ENCODE data around the gene B4GALNT1.
"Not testable (repeated sequence)": the region's sequence is repeated elsewhere in the genome, so short reads cannot be mapped to it uniquely, and the experiment has no call there.

Gene B4GALNT1

GRCh38 chr12:57632958-57633840 lies at the start of gene B4GALNT1:
TSS of gene B4GALNT1 (minus strand) at chr12:57633201. CDS start at chr12:57632132, 1,069 bp downstream.
- DNase-seq (ENCODE audit: low read depth in 2 of 3, low spot score in 2 of 3) = no peak

GRCh38 chr12:57679697-57680096 lies 46.7 kb upstream of the B4GALNT1 start:
- DNase-seq (ENCODE audit: low read depth in 2 of 3, low spot score in 2 of 3) = no peak

- not testable (repeated sequence) for DNase-seq (ENCODE audit: low read depth in 2 of 3, low spot score in 2 of 3)
Measured at GRCh38 chr12:57677947-57678346, 44.9 kb upstream of the B4GALNT1 start.

- no peak for DNase-seq (ENCODE audit: low read depth in 2 of 3, low spot score in 2 of 3)
Measured at GRCh38 chr12:57674691-57675090, 41.7 kb upstream of the B4GALNT1 start.

- no peak for DNase-seq (ENCODE audit: low read depth in 2 of 3, low spot score in 2 of 3)
Measured at GRCh38 chr12:57672801-57673200, 39.8 kb upstream of the B4GALNT1 start.

- DNase-seq (ENCODE audit: low read depth in 2 of 3, low spot score in 2 of 3) = not testable (repeated sequence)
Measured at GRCh38 chr12:57671811-57672210, 38.8 kb upstream of the B4GALNT1 start.

- DNase-seq (ENCODE audit: low read depth in 2 of 3, low spot score in 2 of 3) = not testable (repeated sequence)
Measured at GRCh38 chr12:57669691-57670090, 36.7 kb upstream of the B4GALNT1 start.

GRCh38 chr12:57666897-57667296 lies 33.9 kb upstream of the B4GALNT1 start:
- DNase-seq (ENCODE audit: low read depth in 2 of 3, low spot score in 2 of 3) = no peak

GRCh38 chr12:57665066-57665820 lies 32.2 kb upstream of the B4GALNT1 start:
- not testable (repeated sequence) for DNase-seq (ENCODE audit: low read depth in 2 of 3, low spot score in 2 of 3)

- no peak for DNase-seq (ENCODE audit: low read depth in 2 of 3, low spot score in 2 of 3)
Measured at GRCh38 chr12:57661376-57661775, 28.4 kb upstream of the B4GALNT1 start.

GRCh38 chr12:57658890-57659289 lies 25.9 kb upstream of the B4GALNT1 start:
- DNase-seq (ENCODE audit: low read depth in 2 of 3, low spot score in 2 of 3) = no peak

- DNase-seq (ENCODE audit: low read depth in 2 of 3, low spot score in 2 of 3) = no peak
Measured at GRCh38 chr12:57657744-57658143, 24.7 kb upstream of the B4GALNT1 start.

GRCh38 chr12:57656408-57656807 lies 23.4 kb upstream of the B4GALNT1 start:
- not testable (repeated sequence) for DNase-seq (ENCODE audit: low read depth in 2 of 3, low spot score in 2 of 3)

- DNase-seq (ENCODE audit: low read depth in 2 of 3, low spot score in 2 of 3) = no peak
Measured at GRCh38 chr12:57655541-57656240, 22.7 kb upstream of the B4GALNT1 start.

GRCh38 chr12:57654042-57654441 lies 21.0 kb upstream of the B4GALNT1 start:
- no peak for DNase-seq (ENCODE audit: low read depth in 2 of 3, low spot score in 2 of 3)

GRCh38 chr12:57646659-57647049 lies 13.7 kb upstream of the B4GALNT1 start:
- DNase-seq (ENCODE audit: low read depth in 2 of 3, low spot score in 2 of 3) = not testable (repeated sequence)

GRCh38 chr12:57645990-57646658 lies 13.1 kb upstream of the B4GALNT1 start:
- DNase-seq (ENCODE audit: low read depth in 2 of 3, low spot score in 2 of 3) = not testable (repeated sequence)

- no peak for DNase-seq (ENCODE audit: low read depth in 2 of 3, low spot score in 2 of 3)
Measured at GRCh38 chr12:57641699-57642442, 8.9 kb upstream of the B4GALNT1 start.

- no peak for DNase-seq (ENCODE audit: low read depth in 2 of 3, low spot score in 2 of 3)
Measured at GRCh38 chr12:57640175-57641042, 7.4 kb upstream of the B4GALNT1 start.

All from activated CD8-positive, alpha-beta memory T cell treated with anti-CD3 and anti-CD28 coated beads for 48 hours (primary cell).